Thyroid gland (tissue), 4 donors: ENCODE measurements around the gene UBR4. TPM values are rescaled to one million over a fixed set of nuclear protein-coding genes. Genes with fewer than 3 reads are reported as not detected.

ENCODE experiments used
- DNase-seq, 2 donors: peaks; one replicate each; pipeline ENCODE4 v3.0.0-alpha.2; 2019
- H3K27ac ChIP-seq, 3 donors: fragments of 200-600 bp; sonication (generic); 1 replicate in 2 of 3; 2 replicates in 1 of 3; pipeline ENCODE4 v1.5.1; 2016 to 2019; ENCODE audit warnings: mild to moderate bottlenecking in 1 of 3, moderate library complexity in 1 of 3
- H3K27me3 ChIP-seq: fragments of 200-600 bp; sonication (generic); one replicate; pipeline ENCODE4 v1.5.1; 2019
- H3K36me3 ChIP-seq, 2 donors: fragments of 200-600 bp; sonication (generic); one replicate each; pipeline ENCODE4 v1.5.1; 2016 to 2019
- H3K4me1 ChIP-seq, 2 donors: fragments of 200-600 bp; sonication (generic); one replicate each; pipeline ENCODE4 v1.5.1; 2017 to 2019
- H3K4me3 ChIP-seq, 3 donors: fragments of 200-600 bp; sonication (generic); replicated peaks in 1 of 3; 1 replicate in 2 of 3; 2 replicates in 1 of 3; pipeline ENCODE4 v1.5.1; 2016; ENCODE audit warnings: mild to moderate bottlenecking in 1 of 3
- H3K9me3 ChIP-seq: fragments of 200-600 bp; sonication (generic); one replicate; pipeline ENCODE4 v1.5.1; 2017
- POLR2A ChIP-seq, 2 donors: fragments of 450-650 bp; IDR thresholded peaks; one replicate each; pipeline ENCODE4 v1.6.1; 2017; ENCODE audit warnings: antibody characterized with exemption in 2 of 2, mild to moderate bottlenecking in 2 of 2, moderate library complexity in 1 of 2
- WGBS, 2 donors: methylation state at CpG; one replicate each; pipeline ENCODE4 v1.1.5; 2017; 5-methylcytosine and 5-hydroxymethylcytosine counted together
- intact Hi-C: fragments of 100-400 bp; cut with DNase I; formaldehyde crosslinking; loops from one replicate; pipeline ENCODE4 v1.15.1; 2023
- total RNA-seq, 4 donors: library from RNA; depleted of rRNA; stranded (reverse); fragments of >200 nt; gene quantifications; one replicate each; pipeline ENCODE4 v1.2.3, GENCODE V29; 2016
- TF ChIP-seq, protein P1 (sequence below), 6 experiments: fragments of 200-600 bp in 3 of 6; fragments of 450-650 bp in 3 of 6; sonication (generic) in 3 of 6; IDR thresholded peaks; one replicate each; pipeline ENCODE4 v1.5.1; 2016 to 2019; ENCODE audit warnings: antibody characterized with exemption in 6 of 6, mild to moderate bottlenecking in 2 of 6, inconsistent platforms in 1 of 6, moderate library complexity in 1 of 6

UBR4 gene
- total RNA-seq, 4 donors from 2014 or later: 110 to 221 (median 160) TPM

DNA sequence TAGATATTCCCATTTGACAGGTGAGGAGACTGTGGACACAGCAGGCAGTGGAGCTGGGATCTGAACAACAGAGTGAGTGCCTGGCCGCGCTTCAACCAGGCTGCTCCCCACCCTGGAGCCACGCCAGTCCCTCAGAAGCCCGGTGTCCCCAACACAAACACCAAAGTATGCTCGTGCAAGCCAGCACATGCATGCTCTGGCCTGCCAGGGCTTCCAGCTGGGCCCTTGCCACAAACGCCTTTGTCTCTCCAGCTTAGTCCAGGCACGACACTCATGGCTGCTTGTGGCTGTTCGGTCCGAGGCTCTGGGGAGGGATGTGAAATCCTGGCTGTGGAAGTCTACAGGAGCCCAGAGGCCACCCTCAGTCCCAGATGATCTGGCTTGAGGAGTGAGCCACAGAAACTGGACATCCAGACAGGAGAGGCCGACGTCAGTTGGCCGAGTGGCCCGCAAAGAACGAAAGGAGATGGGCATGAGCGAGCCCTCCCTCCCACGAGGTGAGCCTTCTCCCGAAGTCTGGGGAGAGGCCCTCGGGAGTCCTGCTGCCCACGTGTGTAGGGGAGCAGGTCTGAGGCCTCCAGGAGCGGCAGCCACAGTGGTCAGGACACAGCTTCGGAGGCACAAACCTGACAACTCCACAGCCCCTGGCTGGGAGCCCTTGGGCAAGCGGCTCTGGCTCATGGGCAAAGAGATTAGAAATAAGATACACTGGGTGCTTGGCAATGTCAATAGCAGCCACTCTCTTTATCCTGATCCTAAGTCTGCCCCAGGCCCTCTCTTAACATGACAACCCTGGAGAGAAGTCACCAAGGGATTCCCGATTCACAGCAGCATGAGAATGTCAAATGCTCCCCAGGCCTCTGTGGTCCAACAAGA is 136.5 kb downstream of the UBR4 start:
- Histone ChIP-seq H3K27me3 (no peaks in the 10 kb centered on the region), H3K9me3 (no peaks in the 10 kb centered on the region), H3K27ac (peak overlapping the region in 2 of 3 donors; percentile 31 to 54), H3K4me3 (no peak overlapping the region), H3K4me1 (peaks cover 9 to 46% of the 10 kb centered on the region in 2 donors), H3K36me3 (peaks cover 40 to 43% of the 10 kb centered on the region in 2 donors)
- intact Hi-C loops: loop anchor here (5.0 kb wide), 1 partner anchor 156 kb away; no protein-coding TSS in a partner anchor
- no peak for TF ChIP-seq POLR2A (IDR thresholded peaks at IDR 0.05)
- TF ChIP-seq, protein P1, sequence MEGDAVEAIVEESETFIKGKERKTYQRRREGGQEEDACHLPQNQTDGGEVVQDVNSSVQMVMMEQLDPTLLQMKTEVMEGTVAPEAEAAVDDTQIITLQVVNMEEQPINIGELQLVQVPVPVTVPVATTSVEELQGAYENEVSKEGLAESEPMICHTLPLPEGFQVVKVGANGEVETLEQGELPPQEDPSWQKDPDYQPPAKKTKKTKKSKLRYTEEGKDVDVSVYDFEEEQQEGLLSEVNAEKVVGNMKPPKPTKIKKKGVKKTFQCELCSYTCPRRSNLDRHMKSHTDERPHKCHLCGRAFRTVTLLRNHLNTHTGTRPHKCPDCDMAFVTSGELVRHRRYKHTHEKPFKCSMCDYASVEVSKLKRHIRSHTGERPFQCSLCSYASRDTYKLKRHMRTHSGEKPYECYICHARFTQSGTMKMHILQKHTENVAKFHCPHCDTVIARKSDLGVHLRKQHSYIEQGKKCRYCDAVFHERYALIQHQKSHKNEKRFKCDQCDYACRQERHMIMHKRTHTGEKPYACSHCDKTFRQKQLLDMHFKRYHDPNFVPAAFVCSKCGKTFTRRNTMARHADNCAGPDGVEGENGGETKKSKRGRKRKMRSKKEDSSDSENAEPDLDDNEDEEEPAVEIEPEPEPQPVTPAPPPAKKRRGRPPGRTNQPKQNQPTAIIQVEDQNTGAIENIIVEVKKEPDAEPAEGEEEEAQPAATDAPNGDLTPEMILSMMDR (IDR thresholded peaks at IDR 0.05): no peak
- no peak for DNase-seq
- 86 to 88% methylated on average over 16 to 19 of the region's 23 CpGs for WGBS, 2 donors

DNA sequence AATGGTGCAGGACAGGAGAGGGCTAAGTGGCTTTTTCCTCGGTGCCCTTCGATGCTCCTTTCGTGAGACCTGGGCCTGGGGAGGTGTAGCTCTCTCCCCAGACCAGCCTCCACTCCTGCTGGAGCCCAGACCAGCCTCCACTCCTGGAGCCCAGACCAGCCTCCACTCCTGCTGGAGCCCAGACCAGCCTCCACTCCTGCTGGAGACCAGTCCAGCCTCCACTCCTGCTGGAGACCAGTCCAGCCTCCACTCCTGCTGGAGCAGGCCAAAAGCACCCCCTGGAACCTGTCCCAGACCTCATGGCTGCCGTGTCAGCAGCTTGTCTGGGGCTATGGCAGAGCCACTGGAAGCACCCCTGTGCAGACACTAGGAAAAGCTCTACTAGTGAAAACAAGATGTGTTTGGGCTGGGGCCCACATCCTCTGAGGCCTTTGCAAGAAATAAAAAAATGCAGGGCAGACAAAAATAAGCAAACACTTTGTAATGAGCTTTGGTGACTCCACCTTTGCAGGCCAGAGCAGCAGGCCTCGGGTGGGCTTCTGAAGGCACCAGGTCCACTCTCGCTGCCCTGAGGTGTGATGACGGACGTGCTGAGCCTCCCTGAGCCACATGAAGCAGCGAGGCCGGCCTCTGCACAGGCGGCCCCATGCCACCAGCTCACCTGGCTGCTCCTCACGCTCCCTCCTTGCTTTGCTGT is 137.6 kb downstream of the UBR4 start:
- DNase-seq: no peak
- 92 to 93% methylated on average over 5 to 12 of the region's 12 CpGs for whole genome bisulfite sequencing, 2 donors
- H3K36me3 ChIP-seq: peaks cover 29 to 36% of the 10 kb centered on the region in 2 donors
- no peak overlapping the region for H3K4me3 ChIP-seq
- H3K27ac ChIP-seq: no peak overlapping the region
- TF ChIP-seq POLR2A (IDR thresholded peaks at IDR 0.05): no peak
- TF ChIP-seq, protein P1 (IDR thresholded peaks at IDR 0.05): no peak
- H3K27me3 ChIP-seq: no peaks in the 10 kb centered on the region
- H3K4me1 ChIP-seq: peaks cover 21 to 57% of the 10 kb centered on the region in 2 donors
- intact Hi-C loops: loop anchor here (5.0 kb wide), 1 partner anchor 155 kb away; no protein-coding TSS in a partner anchor
- H3K9me3 ChIP-seq: no peaks in the 10 kb centered on the region

DNA sequence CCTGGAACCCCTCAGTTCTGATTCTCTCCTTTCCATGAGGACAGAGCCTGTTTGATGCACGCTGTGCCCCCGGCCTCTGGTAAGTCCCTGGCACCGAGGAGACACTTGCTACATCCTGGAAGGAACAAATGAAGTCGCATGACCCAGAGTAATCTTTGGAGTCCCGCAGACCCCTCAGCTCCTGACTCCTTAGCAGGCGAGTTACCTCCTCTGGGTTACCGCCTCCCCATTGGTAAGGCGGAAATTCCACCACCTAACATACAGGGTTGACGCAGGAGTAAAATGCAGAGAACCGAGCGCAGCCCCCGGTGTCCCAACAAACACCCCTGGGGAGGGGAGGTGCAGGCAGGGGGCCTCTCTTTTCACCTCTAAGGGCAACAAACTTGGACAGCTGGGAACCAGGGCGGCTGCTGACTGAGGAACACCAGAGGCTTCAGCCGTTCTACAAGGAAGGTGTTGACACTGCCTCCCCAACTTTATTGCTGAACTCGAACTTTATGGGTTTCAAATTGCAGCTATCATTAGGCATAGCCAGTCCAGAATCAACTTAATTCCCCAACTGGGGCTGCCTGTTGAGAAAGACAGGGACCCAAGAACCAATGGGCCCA is 138.3 kb downstream of the UBR4 start:
- DNase-seq: no peak
- peaks cover 23 to 31% of the 10 kb centered on the region in 2 donors for H3K36me3 ChIP-seq
- H3K9me3 ChIP-seq: no peaks in the 10 kb centered on the region
- no peak overlapping the region for H3K27ac ChIP-seq
- no peak overlapping the region for H3K4me3 ChIP-seq
- H3K27me3 ChIP-seq: no peaks in the 10 kb centered on the region
- TF ChIP-seq, protein P1 (IDR thresholded peaks at IDR 0.05): no peak
- no peak for TF ChIP-seq POLR2A (IDR thresholded peaks at IDR 0.05)
- intact Hi-C loops: loop anchor here (5.0 kb wide), 1 partner anchor 154 kb away; no protein-coding TSS in a partner anchor
- WGBS, 2 donors: 85 to 94% methylated on average over 10 to 15 of the region's 15 CpGs
- H3K4me1 ChIP-seq: peaks cover 27 to 64% of the 10 kb centered on the region in 2 donors

DNA sequence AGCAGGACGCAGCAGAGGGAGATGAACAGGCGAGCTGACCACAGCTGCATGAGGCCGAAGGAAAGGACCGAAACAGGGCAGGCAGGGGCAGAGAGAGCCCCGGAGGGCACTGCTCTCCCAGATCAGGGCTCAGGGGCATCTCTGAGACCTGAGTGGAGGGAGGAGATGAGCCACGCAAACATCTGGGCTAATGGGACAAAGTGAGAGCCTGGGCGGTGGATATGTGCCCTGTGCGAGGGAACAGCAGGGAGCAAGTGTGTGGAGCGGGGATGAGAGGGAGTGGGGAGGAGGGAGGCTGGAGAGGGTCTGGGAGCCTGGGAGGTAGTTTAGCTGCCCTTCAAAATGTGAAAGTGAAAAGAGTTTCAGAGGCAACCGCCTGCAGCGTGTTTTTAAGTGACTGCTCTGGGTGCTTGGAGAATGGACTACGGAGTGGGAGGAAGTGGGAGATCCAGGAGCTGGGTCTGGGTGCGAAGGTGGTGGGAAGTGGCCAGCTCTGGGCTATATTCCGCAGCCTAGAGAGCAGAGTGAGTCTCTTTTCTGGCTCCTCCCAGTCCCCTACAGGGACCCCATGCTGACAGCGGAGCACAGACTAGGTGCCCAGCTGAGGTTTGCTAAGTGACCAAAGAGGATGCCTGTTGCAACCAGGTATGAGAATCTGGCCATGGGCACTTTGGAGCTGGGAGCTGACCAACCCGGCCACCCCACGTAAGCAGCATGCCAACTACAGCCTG is 139.0 kb downstream of the UBR4 start:
- no peak for DNase-seq
- Histone ChIP-seq H3K9me3 (no peaks in the 10 kb centered on the region), H3K4me3 (no peak overlapping the region), H3K4me1 (peaks cover 34 to 71% of the 10 kb centered on the region in 2 donors), H3K36me3 (peaks cover 16 to 26% of the 10 kb centered on the region in 2 donors), H3K27ac (peak overlapping the region in 1 of 3 donors; percentile 39), H3K27me3 (no peaks in the 10 kb centered on the region)
- intact Hi-C loops: loop anchor here (5.0 kb wide), 1 partner anchor 154 kb away; no protein-coding TSS in a partner anchor
- no peak for TF ChIP-seq POLR2A (IDR thresholded peaks at IDR 0.05)
- WGBS, 2 donors: 73 to 75% methylated on average over 17 of the region's 17 CpGs
